Mesothelial cell of epicardium (in vitro differentiated cells): ENCODE measurements around the gene AMFR. TPM values are rescaled to one million over a fixed set of nuclear protein-coding genes. Genes with fewer than 3 reads are reported as not detected.
A peak's percentile ranks its signal among the peaks of the same experiment; 100 is the strongest.
"Not testable (repeated sequence)": the region's sequence is repeated elsewhere in the genome, so short reads cannot be mapped to it uniquely, and the experiment has no call there.

Experiments used
- DNase-seq, 2 experiments: peaks; one replicate each; pipeline ENCODE4 v3.0.0; 2021; ENCODE audit warnings: low spot score in 2 of 2; ENCODE audit not compliant: unreplicated experiment in 2 of 2
- H3K27ac Mint-ChIP-seq: 2 replicates; pipeline ENCODE4 v1.8.0; 2021; ENCODE audit warnings: mixed read lengths
- H3K27me3 Mint-ChIP-seq: 2 replicates; pipeline ENCODE4 v1.8.0; 2021; ENCODE audit warnings: low read depth, mixed read lengths
- H3K36me3 Mint-ChIP-seq: 2 replicates; pipeline ENCODE4 v1.8.0; 2021; ENCODE audit warnings: mixed read lengths
- H3K4me1 Mint-ChIP-seq: 2 replicates; pipeline ENCODE4 v1.8.0; 2021; ENCODE audit warnings: mixed read lengths
- H3K4me3 Mint-ChIP-seq: 2 replicates; pipeline ENCODE4 v1.8.0; 2021; ENCODE audit warnings: mild to moderate bottlenecking, moderate library complexity, mixed read lengths
- H3K9me3 Mint-ChIP-seq: 2 replicates; pipeline ENCODE4 v1.8.0; 2021; ENCODE audit warnings: mixed read lengths
- total RNA-seq: library from RNA; stranded (reverse); gene quantifications from 3 replicates; pipeline ENCODE4 v1.2.1, GENCODE V29; 2021
- TF ChIP-seq, protein P1 (sequence below): fragments of 200-600 bp; sonication (generic); IDR thresholded peaks from one replicate; pipeline ENCODE4 v1.5.0; 2021; ENCODE audit warnings: antibody characterized with exemption; ENCODE audit not compliant: unreplicated experiment

AMFR gene
- total RNA-seq, 1 donor from 2014 or later = 60.0 TPM

DNA sequence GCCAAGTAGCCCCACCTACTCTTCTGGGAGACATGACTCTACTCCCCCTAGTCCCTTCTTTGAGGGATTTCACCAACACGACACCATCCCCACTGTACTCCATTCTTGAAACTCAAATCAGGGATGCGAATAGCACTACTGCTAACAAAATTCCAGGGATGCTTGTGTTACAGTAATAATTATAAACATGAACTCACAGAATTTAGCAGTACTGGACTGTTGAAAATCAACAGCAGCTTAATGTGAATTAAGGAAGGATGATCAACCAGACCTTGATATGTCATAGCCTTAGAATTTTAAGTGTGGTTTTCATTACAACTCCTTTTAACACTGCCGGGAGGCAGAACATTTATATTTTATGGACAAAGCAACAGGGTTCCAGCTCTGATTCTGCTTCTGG lies 37.9 kb downstream of the AMFR start:
- Mint-ChIP-seq H3K27ac (no peak overlapping the region), H3K9me3 (peaks cover 7% of the 10 kb centered on the region), H3K36me3 (peaks cover 61% of the 10 kb centered on the region)

DNA sequence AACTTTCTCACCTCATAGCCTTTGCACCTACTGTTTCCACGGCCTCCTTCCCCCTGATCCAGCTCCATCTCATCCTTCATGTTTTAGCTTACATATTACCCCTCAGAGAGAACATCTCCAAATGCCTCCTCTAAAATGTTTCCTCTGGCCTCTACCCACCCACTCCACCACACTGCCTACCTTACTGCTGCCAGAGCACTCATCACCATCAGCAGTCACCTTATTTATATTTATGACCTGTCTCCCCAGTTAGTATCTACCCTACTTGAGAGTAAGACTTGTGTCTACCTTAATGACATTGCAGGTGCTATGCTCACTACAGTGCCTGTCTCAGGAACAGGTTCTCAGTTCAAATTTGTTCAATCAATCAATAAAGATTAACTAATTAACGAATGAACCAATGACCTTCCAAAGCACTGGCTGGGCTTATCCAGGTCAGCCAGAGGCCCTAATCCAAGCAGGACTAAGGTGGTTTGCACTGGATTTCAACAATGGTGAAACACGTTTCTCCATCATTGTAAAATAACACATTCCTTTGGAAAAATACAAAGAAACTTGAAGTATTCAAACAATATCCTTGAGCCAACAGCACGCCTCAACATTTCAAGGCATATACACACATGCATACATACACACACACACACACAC lies 41.1 kb downstream of the AMFR start:
- no peak for DNase-seq
- Mint-ChIP-seq H3K9me3 (peaks cover 20% of the 10 kb centered on the region), H3K27me3 (no peaks in the 10 kb centered on the region), H3K4me1 (peaks cover 9% of the 10 kb centered on the region), H3K36me3 (peaks cover 64% of the 10 kb centered on the region), H3K27ac (no peak overlapping the region), H3K4me3 (no peak overlapping the region)
- TF ChIP-seq, protein P1, sequence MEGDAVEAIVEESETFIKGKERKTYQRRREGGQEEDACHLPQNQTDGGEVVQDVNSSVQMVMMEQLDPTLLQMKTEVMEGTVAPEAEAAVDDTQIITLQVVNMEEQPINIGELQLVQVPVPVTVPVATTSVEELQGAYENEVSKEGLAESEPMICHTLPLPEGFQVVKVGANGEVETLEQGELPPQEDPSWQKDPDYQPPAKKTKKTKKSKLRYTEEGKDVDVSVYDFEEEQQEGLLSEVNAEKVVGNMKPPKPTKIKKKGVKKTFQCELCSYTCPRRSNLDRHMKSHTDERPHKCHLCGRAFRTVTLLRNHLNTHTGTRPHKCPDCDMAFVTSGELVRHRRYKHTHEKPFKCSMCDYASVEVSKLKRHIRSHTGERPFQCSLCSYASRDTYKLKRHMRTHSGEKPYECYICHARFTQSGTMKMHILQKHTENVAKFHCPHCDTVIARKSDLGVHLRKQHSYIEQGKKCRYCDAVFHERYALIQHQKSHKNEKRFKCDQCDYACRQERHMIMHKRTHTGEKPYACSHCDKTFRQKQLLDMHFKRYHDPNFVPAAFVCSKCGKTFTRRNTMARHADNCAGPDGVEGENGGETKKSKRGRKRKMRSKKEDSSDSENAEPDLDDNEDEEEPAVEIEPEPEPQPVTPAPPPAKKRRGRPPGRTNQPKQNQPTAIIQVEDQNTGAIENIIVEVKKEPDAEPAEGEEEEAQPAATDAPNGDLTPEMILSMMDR = no peak

More for the DNA sequence above, 37.9 kb downstream of the AMFR start:
- Mint-ChIP-seq H3K4me1 (peaks cover 9% of the 10 kb centered on the region), H3K27me3 (no peaks in the 10 kb centered on the region), H3K4me3 (no peak overlapping the region)
- TF ChIP-seq, protein P1 = no peak
- no peak for DNase-seq

DNA sequence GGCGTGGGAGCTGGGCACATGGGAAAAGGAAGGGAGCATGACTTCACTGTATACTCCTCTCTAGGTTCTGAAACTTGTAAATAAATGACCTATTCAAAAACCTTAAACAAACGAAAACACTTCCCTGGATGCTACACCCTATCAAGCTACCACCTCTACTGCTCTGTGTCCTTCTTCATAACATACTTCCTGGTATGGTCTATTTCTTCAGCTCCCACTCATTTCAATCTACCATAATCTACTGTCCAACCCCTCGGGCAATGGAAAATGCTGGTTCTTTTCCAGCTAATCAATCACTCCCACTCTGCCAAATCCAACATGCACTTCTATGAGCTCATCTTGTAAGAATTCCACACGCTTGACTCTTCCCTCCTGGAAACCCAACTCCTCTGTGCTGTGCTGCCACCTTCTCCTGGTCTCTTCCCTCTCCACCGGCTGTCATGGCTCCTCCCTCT lies 42.4 kb downstream of the AMFR start:
- H3K27me3 Mint-ChIP-seq = no peaks in the 10 kb centered on the region
- peak overlapping the region; percentile 75 for H3K27ac Mint-ChIP-seq
- peaks cover 75% of the 10 kb centered on the region for H3K36me3 Mint-ChIP-seq
- H3K4me1 Mint-ChIP-seq = peaks cover 9% of the 10 kb centered on the region
- peaks cover 32% of the 10 kb centered on the region for H3K9me3 Mint-ChIP-seq
- no peak overlapping the region for H3K4me3 Mint-ChIP-seq
- peak in 1 of 2 experiments; percentile 47 for DNase-seq
- TF ChIP-seq, protein P1 = no peak

DNA sequence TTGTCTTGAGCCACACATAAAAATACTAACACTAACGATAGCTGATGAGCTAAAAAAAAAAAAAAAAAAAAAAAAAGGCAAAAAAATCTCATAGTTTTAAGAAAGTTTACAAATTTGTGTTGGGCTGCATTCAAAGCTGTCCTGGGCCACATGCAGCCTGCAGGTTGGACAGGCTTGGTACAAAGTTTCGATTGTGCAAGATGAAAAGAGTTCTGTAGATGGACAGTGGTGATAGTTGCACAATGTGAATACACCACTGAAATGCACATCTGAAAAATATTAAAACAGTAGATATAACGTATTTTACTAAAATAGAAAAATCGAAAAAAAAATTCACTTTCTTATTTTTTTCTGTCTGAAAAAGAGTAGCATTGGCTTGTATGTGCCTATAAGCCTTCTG lies 42.9 kb downstream of the AMFR start:
- DNase-seq = no peak
- Mint-ChIP-seq H3K9me3 (peaks cover 37% of the 10 kb centered on the region), H3K4me3 (no peak overlapping the region), H3K27ac (no peak overlapping the region), H3K27me3 (no peaks in the 10 kb centered on the region), H3K4me1 (peaks cover 9% of the 10 kb centered on the region), H3K36me3 (peaks cover 77% of the 10 kb centered on the region)
- TF ChIP-seq, protein P1 = no peak

DNA sequence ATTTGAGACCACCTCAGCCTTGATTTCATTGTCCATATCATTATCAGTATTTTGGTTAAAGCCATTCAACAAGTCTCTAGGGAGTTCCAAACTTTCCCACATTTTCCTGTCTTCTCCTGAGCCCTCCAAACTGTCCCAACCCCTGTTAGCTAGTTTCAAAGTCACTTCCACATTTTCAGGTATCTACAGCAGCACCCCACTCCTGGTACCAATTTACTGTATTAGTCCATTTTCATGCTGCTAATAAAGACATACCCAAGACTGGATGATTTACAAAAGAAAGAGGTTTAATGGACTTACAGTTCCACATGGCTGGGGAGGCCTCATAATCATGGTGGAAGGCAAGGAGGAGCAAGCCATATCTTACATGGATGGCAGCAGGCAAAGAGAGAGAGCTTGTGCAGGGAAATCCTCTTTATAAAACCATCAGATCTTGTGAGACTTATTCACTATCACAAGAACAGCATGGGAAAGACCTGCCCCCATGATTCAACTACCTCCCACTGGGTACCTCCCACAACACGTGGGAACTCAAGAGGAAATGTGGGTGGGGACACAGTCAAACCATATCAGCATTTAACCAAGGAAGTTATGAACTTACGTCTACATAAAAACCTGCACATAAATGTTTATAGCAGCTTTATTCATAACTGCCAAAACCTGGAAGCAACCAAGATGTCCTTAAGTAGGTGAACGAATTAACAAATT lies 44.4 kb downstream of the AMFR start:
- DNase-seq, H3K27ac Mint-ChIP-seq, H3K4me1 Mint-ChIP-seq, H3K4me3 Mint-ChIP-seq, H3K27me3 Mint-ChIP-seq: not testable (repeated sequence)
- peaks cover 78% of the 10 kb centered on the region for H3K36me3 Mint-ChIP-seq
- peaks cover 40% of the 10 kb centered on the region for H3K9me3 Mint-ChIP-seq

DNA sequence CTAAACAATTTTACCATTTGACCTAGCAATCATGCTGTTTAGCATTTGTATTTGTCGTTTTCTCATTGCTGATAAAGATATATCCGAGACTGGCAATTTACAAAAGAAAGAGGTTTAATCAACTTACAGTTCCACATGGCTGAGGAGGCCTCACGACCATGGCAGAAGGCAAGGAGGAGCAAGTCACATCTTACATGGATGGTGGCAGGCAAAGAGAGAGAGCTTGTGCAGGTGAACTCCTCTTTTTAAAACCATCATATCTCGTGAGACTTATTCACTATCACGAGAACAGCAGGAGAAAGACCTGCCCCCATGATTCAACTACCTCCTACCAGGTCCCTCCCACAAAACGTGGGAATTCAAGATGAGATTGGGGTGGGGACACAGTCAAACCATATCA lies 46.3 kb downstream of the AMFR start:
- H3K4me1 Mint-ChIP-seq = not testable (repeated sequence)

DNA sequence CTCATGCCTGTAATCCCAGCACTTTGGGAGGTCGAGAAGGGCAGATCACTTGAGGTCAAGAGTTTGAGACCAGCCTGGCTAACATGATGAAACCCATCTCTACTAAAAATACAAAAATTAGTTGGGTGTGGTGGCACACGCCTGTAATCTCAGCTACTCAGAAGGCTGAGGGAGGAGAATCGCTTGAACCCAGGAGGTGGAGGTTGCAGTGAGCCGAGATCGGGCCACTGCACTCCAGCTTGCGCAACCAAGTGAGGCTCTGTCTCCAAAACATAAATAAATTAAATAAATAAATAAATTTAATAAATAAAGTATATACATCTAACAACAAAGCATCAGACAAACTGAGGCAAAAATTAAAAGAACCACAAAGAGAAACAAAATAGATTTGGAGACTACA lies 49.6 kb downstream of the AMFR start:
- peaks cover 31% of the 10 kb centered on the region for H3K9me3 Mint-ChIP-seq
- not testable (repeated sequence) for H3K27ac Mint-ChIP-seq, DNase-seq, H3K4me3 Mint-ChIP-seq, H3K27me3 Mint-ChIP-seq
- peaks cover 14% of the 10 kb centered on the region for H3K4me1 Mint-ChIP-seq
- peaks cover 51% of the 10 kb centered on the region for H3K36me3 Mint-ChIP-seq

More for the DNA sequence above, 46.3 kb downstream of the AMFR start:
- not testable (repeated sequence) for H3K27ac Mint-ChIP-seq, H3K27me3 Mint-ChIP-seq, H3K4me3 Mint-ChIP-seq, DNase-seq
- Mint-ChIP-seq H3K9me3 (peaks cover 40% of the 10 kb centered on the region), H3K36me3 (peaks cover 75% of the 10 kb centered on the region)
